ENCODE measurements around the gene VPS13D.

GRCh38 chr1:12271033-12271432 is 41.2 kb downstream of the VPS13D start:
- TF ChIP-seq CTCF (IDR thresholded peaks at IDR 0.05): no peak
- no peak for TF ChIP-seq POLR2A (IDR thresholded peaks at IDR 0.05)

All from Peyer's patch (tissue), 4 donors.